ENCODE data around the gene ENOX1. TPM values are rescaled to one million over a fixed set of nuclear protein-coding genes. Genes with fewer than 3 reads are reported as not detected.

The ENOX1 gene
- total RNA-seq, 1 experiment from 2014 or later, result 2.4 TPM

GRCh38 chr13:43611281-43612273 lies 175.2 kb downstream of the ENOX1 start:
- no peak for DNase-seq
- Histone ChIP-seq H3K27me3 (no peaks in the 10 kb centered on the region), H3K9me3 (no peaks in the 10 kb centered on the region), H3K4me3 (no peak overlapping the region), H3K36me3 (no peaks in the 10 kb centered on the region)

- H3K36me3 ChIP-seq, result no peaks in the 10 kb centered on the region
- no peak overlapping the region for H3K4me3 ChIP-seq
- H3K9me3 ChIP-seq, result no peaks in the 10 kb centered on the region; the same call in 1 of the 2 replicates
- DNase-seq, result no peak
- no peaks in the 10 kb centered on the region for H3K27me3 ChIP-seq
These were observed 178.2 kb downstream of the ENOX1 start for GRCh38 chr13:43608400-43609137.

GRCh38 chr13:43597599-43597945 lies 189.2 kb downstream of the ENOX1 start:
- Histone ChIP-seq H3K9me3 (no peaks in the 10 kb centered on the region), H3K4me3 (no peak overlapping the region), H3K36me3 (no peaks in the 10 kb centered on the region), H3K27me3 (no peaks in the 10 kb centered on the region)
- DNase-seq, result no peak

- Histone ChIP-seq H3K36me3 (no peaks in the 10 kb centered on the region), H3K27me3 (no peaks in the 10 kb centered on the region), H3K9me3 (no peaks in the 10 kb centered on the region), H3K4me3 (no peak overlapping the region)
- no peak for DNase-seq
These were observed 189.7 kb downstream of the ENOX1 start for GRCh38 chr13:43596924-43597598.

- H3K27me3 ChIP-seq, result no peaks in the 10 kb centered on the region
- H3K9me3 ChIP-seq, result no peaks in the 10 kb centered on the region
- no peak for DNase-seq
- H3K36me3 ChIP-seq, result no peaks in the 10 kb centered on the region
- H3K4me3 ChIP-seq, result no peak overlapping the region
These were observed 190.8 kb downstream of the ENOX1 start for GRCh38 chr13:43596006-43596405.

- Histone ChIP-seq H3K9me3 (no peaks in the 10 kb centered on the region), H3K4me3 (no peak overlapping the region), H3K27me3 (no peaks in the 10 kb centered on the region), H3K36me3 (no peaks in the 10 kb centered on the region)
- no peak for DNase-seq
These were observed 199.4 kb downstream of the ENOX1 start for GRCh38 chr13:43587376-43587775.

GRCh38 chr13:43584751-43585150 lies 202.0 kb downstream of the ENOX1 start:
- no peak for DNase-seq
- Histone ChIP-seq H3K27me3 (no peaks in the 10 kb centered on the region), H3K36me3 (no peaks in the 10 kb centered on the region), H3K4me3 (no peak overlapping the region), H3K9me3 (no peaks in the 10 kb centered on the region)

- Histone ChIP-seq H3K4me3 (no peak overlapping the region), H3K27me3 (no peaks in the 10 kb centered on the region), H3K36me3 (no peaks in the 10 kb centered on the region), H3K9me3 (no peaks in the 10 kb centered on the region)
- no peak for DNase-seq
These were observed 203.5 kb downstream of the ENOX1 start for GRCh38 chr13:43583321-43583720.

- no peak for DNase-seq
- Histone ChIP-seq H3K4me3 (no peak overlapping the region), H3K27me3 (no peaks in the 10 kb centered on the region), H3K9me3 (no peaks in the 10 kb centered on the region), H3K36me3 (no peaks in the 10 kb centered on the region)
These were observed 206.5 kb downstream of the ENOX1 start for GRCh38 chr13:43580280-43580679.

- Histone ChIP-seq H3K4me3 (no peak overlapping the region), H3K36me3 (no peaks in the 10 kb centered on the region), H3K27me3 (no peaks in the 10 kb centered on the region), H3K9me3 (no peaks in the 10 kb centered on the region)
- no peak for DNase-seq
These were observed 207.5 kb downstream of the ENOX1 start for GRCh38 chr13:43579321-43579720.

GRCh38 chr13:43574605-43575004 lies 212.2 kb downstream of the ENOX1 start:
- Histone ChIP-seq H3K27me3 (no peaks in the 10 kb centered on the region), H3K9me3 (no peaks in the 10 kb centered on the region), H3K36me3 (no peaks in the 10 kb centered on the region), H3K4me3 (no peak overlapping the region)
- no peak for DNase-seq

GRCh38 chr13:43573802-43574514 lies 212.8 kb downstream of the ENOX1 start:
- no peaks in the 10 kb centered on the region for H3K27me3 ChIP-seq

GRCh38 chr13:43573361-43573740 lies 213.4 kb downstream of the ENOX1 start:
- H3K36me3 ChIP-seq, result no peaks in the 10 kb centered on the region
- no peaks in the 10 kb centered on the region for H3K27me3 ChIP-seq
- no peak for DNase-seq
- H3K4me3 ChIP-seq, result no peak overlapping the region
- no peaks in the 10 kb centered on the region for H3K9me3 ChIP-seq

More at GRCh38 chr13:43573802-43574514, 212.8 kb downstream of the ENOX1 start:
- Histone ChIP-seq H3K4me3 (no peak overlapping the region), H3K9me3 (no peaks in the 10 kb centered on the region), H3K36me3 (no peaks in the 10 kb centered on the region)
- DNase-seq, result no peak

- H3K9me3 ChIP-seq, result no peaks in the 10 kb centered on the region
- no peaks in the 10 kb centered on the region for H3K36me3 ChIP-seq
- no peaks in the 10 kb centered on the region for H3K27me3 ChIP-seq
- peak; percentile 1 for DNase-seq
- no peak overlapping the region for H3K4me3 ChIP-seq
These were observed 214.0 kb downstream of the ENOX1 start for GRCh38 chr13:43572656-43573360.

GRCh38 chr13:43569658-43570057 lies 217.1 kb downstream of the ENOX1 start:
- H3K4me3 ChIP-seq, result no peak overlapping the region
- H3K27me3 ChIP-seq, result no peaks in the 10 kb centered on the region
- H3K9me3 ChIP-seq, result no peaks in the 10 kb centered on the region
- no peaks in the 10 kb centered on the region for H3K36me3 ChIP-seq
- DNase-seq, result no peak

GRCh38 chr13:43567608-43568007 lies 219.2 kb downstream of the ENOX1 start:
- DNase-seq, result no peak
- Histone ChIP-seq H3K27me3 (no peaks in the 10 kb centered on the region), H3K36me3 (no peaks in the 10 kb centered on the region), H3K9me3 (no peaks in the 10 kb centered on the region), H3K4me3 (no peak overlapping the region)
